Measurements from ENCODE around the gene OPRM1. TPM values are rescaled to one million over a fixed set of nuclear protein-coding genes. Genes with fewer than 3 reads are reported as not detected.

The OPRM1 gene
- total and polyA plus RNA-seq, 11 donors, result not detected

GRCh38 chr6:154247119-154247861, 208.2 kb downstream of the OPRM1 start:
- Histone ChIP-seq H3K9me3 (no peaks in the 10 kb centered on the region), H3K4me1 (peaks cover 0 to 32% (median 0%) of the 10 kb centered on the region in 12 donors), H3K36me3 (no peaks in the 10 kb centered on the region), H3K4me3 (peak overlapping the region in 3 of 12 donors; percentile 28 to 51 (median 34)), H3K27ac (peak overlapping the region in 1 of 12 donors; percentile 78), H3K27me3 (no peaks in the 10 kb centered on the region)
- no peak for ATAC-seq
- intact Hi-C loops (cut with DNase I), result no loop called here
- no peak for DNase-seq
- no peak for TF ChIP-seq POLR2A (IDR thresholded peaks at IDR 0.05)
- TF ChIP-seq, protein P1, sequence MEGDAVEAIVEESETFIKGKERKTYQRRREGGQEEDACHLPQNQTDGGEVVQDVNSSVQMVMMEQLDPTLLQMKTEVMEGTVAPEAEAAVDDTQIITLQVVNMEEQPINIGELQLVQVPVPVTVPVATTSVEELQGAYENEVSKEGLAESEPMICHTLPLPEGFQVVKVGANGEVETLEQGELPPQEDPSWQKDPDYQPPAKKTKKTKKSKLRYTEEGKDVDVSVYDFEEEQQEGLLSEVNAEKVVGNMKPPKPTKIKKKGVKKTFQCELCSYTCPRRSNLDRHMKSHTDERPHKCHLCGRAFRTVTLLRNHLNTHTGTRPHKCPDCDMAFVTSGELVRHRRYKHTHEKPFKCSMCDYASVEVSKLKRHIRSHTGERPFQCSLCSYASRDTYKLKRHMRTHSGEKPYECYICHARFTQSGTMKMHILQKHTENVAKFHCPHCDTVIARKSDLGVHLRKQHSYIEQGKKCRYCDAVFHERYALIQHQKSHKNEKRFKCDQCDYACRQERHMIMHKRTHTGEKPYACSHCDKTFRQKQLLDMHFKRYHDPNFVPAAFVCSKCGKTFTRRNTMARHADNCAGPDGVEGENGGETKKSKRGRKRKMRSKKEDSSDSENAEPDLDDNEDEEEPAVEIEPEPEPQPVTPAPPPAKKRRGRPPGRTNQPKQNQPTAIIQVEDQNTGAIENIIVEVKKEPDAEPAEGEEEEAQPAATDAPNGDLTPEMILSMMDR (IDR thresholded peaks at IDR 0.05), result no peak
- 39 to 47% (median 40%) methylated on average over 12 of the region's 12 CpGs for WGBS, 4 donors

GRCh38 chr6:154249499-154250298, 210.7 kb downstream of the OPRM1 start:
- H3K27me3 ChIP-seq, result no peaks in the 10 kb centered on the region
- no peak for TF ChIP-seq POLR2A (IDR thresholded peaks at IDR 0.05)
- TF ChIP-seq, protein P1 (IDR thresholded peaks at IDR 0.05), result no peak
- intact Hi-C loops (cut with DNase I), result no loop called here
- peak overlapping the region in 1 of 12 donors; percentile 13 for H3K4me3 ChIP-seq
- H3K27ac ChIP-seq, result peak overlapping the region in 1 of 12 donors; percentile 86
- H3K9me3 ChIP-seq, result peaks cover 0 to 3% (median 0%) of the 10 kb centered on the region in 12 donors
- peaks cover 0 to 39% (median 0%) of the 10 kb centered on the region in 12 donors for H3K4me1 ChIP-seq
- WGBS, 4 donors, result 80 to 83% (median 81%) methylated on average over 8 of the region's 8 CpGs
- no peak for DNase-seq
- ATAC-seq, result no peak
- no peaks in the 10 kb centered on the region for H3K36me3 ChIP-seq

DNA sequence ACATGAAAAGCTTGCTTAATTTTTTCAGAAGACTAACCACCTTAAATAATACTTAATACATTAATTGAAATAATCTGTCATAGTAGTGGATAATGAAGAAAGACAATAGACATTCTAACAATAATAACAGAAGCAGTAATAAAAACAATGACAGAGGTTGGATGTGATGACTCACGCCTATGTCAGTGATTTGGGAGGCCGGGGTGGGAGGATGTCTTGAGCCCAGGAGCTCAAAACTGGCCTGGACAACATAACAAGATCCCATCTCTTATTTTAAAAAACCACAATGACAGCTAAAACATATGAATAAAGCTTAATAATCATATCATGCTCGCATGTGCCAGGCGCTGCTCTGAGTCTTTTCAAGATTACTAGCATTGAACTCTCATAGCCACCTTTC, 212.1 kb downstream of the OPRM1 start:
- intact Hi-C loops (cut with DNase I), result no loop called here
- H3K4me1 ChIP-seq, result peaks cover 0 to 36% (median 0%) of the 10 kb centered on the region in 12 donors
- no peak for DNase-seq
- 79 to 85% (median 81%) methylated on average over 4 of the region's 4 CpGs for WGBS, 4 donors
- TF ChIP-seq, protein P1 (IDR thresholded peaks at IDR 0.05), result no peak
- no peak for TF ChIP-seq POLR2A (IDR thresholded peaks at IDR 0.05)
- peaks cover 0 to 15% (median 0%) of the 10 kb centered on the region in 12 donors for H3K9me3 ChIP-seq
- no peak overlapping the region for H3K4me3 ChIP-seq
- no peaks in the 10 kb centered on the region for H3K27me3 ChIP-seq
- no peaks in the 10 kb centered on the region for H3K36me3 ChIP-seq
- no peak for ATAC-seq
- H3K27ac ChIP-seq, result no peak overlapping the region

DNA sequence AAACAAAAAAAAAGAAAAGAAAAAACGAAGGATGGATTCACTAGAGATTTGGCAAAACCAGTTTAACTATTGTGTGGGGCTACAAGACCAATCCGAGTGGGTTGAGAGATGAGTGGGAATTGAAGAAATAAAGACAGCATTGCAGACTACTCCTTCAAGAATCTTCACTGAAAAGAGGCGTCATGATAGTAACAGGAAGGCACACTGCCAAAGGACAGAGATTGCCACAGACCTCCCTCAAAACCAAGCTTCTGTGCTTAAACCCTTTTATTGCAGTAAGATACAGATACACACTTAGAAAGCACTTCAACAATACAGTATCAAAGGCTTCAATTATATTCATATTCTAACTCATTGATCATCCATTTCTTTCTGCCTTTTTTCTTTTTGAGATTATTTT, 213.6 kb downstream of the OPRM1 start:
- TF ChIP-seq, protein P1 (IDR thresholded peaks at IDR 0.05), result no peak
- TF ChIP-seq POLR2A (IDR thresholded peaks at IDR 0.05), result no peak
- ATAC-seq, result no peak
- no peaks in the 10 kb centered on the region for H3K36me3 ChIP-seq
- H3K9me3 ChIP-seq, result peaks cover 0 to 15% (median 0%) of the 10 kb centered on the region in 12 donors
- H3K4me1 ChIP-seq, result peaks cover 0 to 45% (median 0%) of the 10 kb centered on the region in 12 donors
- DNase-seq, result no peak
- H3K4me3 ChIP-seq, result no peak overlapping the region
- 52 to 75% (median 70%) methylated on average over 3 of the region's 3 CpGs for WGBS, 4 donors
- no peak overlapping the region for H3K27ac ChIP-seq
- intact Hi-C loops (cut with DNase I), result no loop called here
- H3K27me3 ChIP-seq, result no peaks in the 10 kb centered on the region

Data from heart left ventricle (tissue), 16 donors.